Measurements from ENCODE around the gene TRAPPC8. TPM values are rescaled to one million over a fixed set of nuclear protein-coding genes. Genes with fewer than 3 reads are reported as not detected.

TRAPPC8 gene, protein sequence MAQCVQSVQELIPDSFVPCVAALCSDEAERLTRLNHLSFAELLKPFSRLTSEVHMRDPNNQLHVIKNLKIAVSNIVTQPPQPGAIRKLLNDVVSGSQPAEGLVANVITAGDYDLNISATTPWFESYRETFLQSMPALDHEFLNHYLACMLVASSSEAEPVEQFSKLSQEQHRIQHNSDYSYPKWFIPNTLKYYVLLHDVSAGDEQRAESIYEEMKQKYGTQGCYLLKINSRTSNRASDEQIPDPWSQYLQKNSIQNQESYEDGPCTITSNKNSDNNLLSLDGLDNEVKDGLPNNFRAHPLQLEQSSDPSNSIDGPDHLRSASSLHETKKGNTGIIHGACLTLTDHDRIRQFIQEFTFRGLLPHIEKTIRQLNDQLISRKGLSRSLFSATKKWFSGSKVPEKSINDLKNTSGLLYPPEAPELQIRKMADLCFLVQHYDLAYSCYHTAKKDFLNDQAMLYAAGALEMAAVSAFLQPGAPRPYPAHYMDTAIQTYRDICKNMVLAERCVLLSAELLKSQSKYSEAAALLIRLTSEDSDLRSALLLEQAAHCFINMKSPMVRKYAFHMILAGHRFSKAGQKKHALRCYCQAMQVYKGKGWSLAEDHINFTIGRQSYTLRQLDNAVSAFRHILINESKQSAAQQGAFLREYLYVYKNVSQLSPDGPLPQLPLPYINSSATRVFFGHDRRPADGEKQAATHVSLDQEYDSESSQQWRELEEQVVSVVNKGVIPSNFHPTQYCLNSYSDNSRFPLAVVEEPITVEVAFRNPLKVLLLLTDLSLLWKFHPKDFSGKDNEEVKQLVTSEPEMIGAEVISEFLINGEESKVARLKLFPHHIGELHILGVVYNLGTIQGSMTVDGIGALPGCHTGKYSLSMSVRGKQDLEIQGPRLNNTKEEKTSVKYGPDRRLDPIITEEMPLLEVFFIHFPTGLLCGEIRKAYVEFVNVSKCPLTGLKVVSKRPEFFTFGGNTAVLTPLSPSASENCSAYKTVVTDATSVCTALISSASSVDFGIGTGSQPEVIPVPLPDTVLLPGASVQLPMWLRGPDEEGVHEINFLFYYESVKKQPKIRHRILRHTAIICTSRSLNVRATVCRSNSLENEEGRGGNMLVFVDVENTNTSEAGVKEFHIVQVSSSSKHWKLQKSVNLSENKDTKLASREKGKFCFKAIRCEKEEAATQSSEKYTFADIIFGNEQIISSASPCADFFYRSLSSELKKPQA (N-terminal part only)
- total RNA-seq = 16.8 and 20.1 TPM in 2 replicates

DNA sequence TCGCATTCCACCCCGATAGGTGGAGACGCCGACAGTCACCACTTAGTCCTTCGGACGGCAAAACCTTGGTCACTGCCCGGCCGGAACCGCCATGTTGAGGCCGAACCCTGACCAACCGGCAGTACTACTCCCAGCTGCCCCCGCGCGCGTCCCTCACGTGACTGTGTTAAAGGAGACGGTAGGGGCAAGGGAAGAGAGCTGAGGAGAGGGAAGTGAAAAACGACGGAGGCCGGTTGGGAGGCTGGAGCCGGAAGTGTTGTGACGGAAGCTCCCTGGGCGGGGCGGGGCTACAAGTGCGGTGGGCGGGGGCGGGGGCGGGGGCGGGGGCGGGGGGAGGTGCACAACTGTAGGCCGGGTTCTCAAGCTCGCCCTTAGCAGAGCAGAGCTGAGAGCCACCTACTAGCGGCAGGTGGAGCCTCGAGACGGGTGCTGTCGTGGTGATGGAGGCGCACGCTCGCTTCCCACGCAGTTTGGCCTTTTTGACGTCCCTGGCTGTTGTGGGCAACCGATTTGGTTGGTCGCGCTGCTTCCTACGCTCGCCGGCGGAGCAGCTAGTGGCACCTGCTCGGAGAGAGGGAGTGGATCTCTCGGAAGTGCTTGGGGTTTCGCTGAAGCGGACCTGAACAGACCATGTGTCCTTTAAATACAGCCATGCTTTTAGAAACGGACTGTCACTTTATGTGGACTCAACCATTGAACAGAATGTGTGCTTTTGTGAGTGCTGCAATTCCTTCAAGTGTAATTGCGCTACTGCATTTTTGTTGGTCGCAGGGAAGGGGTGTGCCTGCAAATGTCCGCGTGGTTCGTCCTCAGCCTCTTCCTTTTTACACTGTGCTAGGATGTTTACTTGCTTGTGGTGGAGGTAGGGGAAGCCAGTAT, at the start of gene TRAPPC8:
Gene TRAPPC8 (minus strand): TSS at position 130 of the 879 bp plus-strand sequence. CDS start 364 bp downstream, outside the sequence.

Other genes with a start within 250 kb of the TRAPPC8 start
- gene SLC25A52, start 182.2 kb downstream of the TRAPPC8 start, total RNA-seq = 0.15 TPM in 1 of 2 replicates, not detected in the other
- 0.30 and 0.34 TPM in 2 replicates for gene RNF125, start 75.7 kb upstream of the TRAPPC8 start, total RNA-seq
- 15.9 and 18.0 TPM in 2 replicates for gene RNF138, start 148.7 kb upstream of the TRAPPC8 start, total RNA-seq
- gene MEP1B, start 246.9 kb upstream of the TRAPPC8 start, total RNA-seq = not detected in 2 replicates